Uterus (tissue), 2 donors: Measurements from ENCODE around the gene PDCD1.

Source experiments
- CTCF ChIP-seq, 4 experiments: fragments of 200-600 bp in 2 of 4; fragments of 450-650 bp in 2 of 4; sonication (generic) in 2 of 4; IDR thresholded peaks; one replicate each; pipeline ENCODE4 v1.5.1; 2016 to 2019; ENCODE audit warnings: antibody characterized with exemption in 4 of 4, mild to moderate bottlenecking in 2 of 4, moderate library complexity in 1 of 4
- POLR2A ChIP-seq, 2 donors: fragments of 450-650 bp; IDR thresholded peaks; one replicate each; pipeline ENCODE4 v1.6.1; 2016; ENCODE audit warnings: antibody characterized with exemption in 2 of 2, mild to moderate bottlenecking in 1 of 2, moderate library complexity in 1 of 2

DNA sequence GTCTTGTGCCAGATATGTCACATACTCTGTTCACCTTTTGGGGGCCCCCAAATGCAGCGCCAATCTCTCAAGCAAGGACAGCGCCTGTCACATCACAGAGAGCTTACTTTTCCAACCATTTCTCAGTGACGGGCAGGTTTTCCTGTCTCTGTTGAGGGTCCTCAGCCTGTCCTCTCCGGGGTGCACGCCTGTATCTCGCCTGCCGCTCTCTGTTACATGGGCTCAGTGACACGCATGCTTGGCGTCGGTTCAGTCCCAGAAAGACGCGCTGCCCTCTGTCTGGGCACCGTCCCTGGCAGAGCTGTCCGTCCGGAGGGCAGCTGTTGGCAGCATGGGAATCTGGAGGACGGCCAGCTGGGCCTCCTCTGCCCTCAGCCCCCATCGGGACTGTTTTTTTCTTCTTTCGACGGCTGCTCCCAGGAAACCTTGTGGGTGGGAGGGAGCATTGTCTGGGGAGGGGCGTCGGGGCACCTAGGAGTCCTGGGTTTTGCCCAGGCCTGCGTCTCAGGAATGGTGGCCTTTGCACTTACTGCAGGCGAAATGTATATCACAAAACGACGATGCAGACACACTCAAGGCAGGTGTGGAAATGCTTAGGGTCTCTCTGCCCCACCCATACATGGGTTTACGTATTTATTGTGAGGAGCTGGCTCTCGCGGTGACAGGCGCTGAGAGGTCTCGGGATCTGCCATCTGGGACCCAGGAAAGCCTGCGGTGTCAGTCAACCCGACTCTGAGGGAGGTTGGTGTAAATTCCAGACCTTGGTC is 41.7 kb upstream of the PDCD1 start:
- no peak for TF ChIP-seq POLR2A (IDR thresholded peaks at IDR 0.05)
- no peak for TF ChIP-seq CTCF (IDR thresholded peaks at IDR 0.05)
